ENCODE results near the gene GRIK4. TPM values are rescaled to one million over a fixed set of nuclear protein-coding genes. Genes with fewer than 3 reads are reported as not detected.

GRIK4 gene
- total and polyA plus RNA-seq, 9 of the 15 experiments (the other 6 are each of a cell fraction or from before 2014, with no cell fraction given) = not detected

- Histone ChIP-seq H3K4me1 (replicated peaks in 1 of 2; ENCODE audit: control insufficient read depth in 2 of 2, insufficient read depth in 2 of 2, low read length in 2 of 2) (peaks cover 0 to 5% of the 10 kb centered on the region in 2 experiments; a peak in 2 of 5 replicates), H4K20me1 (replicated peaks; ENCODE audit: control insufficient read depth, insufficient read depth, low read length) (0 out of 2 replicates have a peak, but pooled peaks cover 5% of the 10 kb centered on the region), H3K4me2 (ENCODE audit: insufficient read depth, low read length) (no peak overlapping the region), H3K27ac (ENCODE audit: extremely low read depth, low read depth, low read length) (no peak overlapping the region), H3K4me3 (no peak overlapping the region), H3K27me3 (ENCODE audit: control insufficient read depth in 2 of 2, insufficient read depth in 2 of 2, low read length in 2 of 2) (peaks cover 0 to 37% of the 10 kb centered on the region in 2 experiments; a peak in 2 of 5 replicates), H3K36me3 (ENCODE audit: control insufficient read depth, insufficient read depth, low read length) (no peaks in the 10 kb centered on the region), H2AFZ (ENCODE audit: low read depth, low read length) (no peak overlapping the region), H3K9ac (ENCODE audit: insufficient read depth in 1 of 2, low read depth in 2 of 2, low read length in 2 of 2) (no peak overlapping the region), H3K9me3 (replicated peaks; ENCODE audit: control insufficient read depth, insufficient read depth, low read depth, low read length) (no peaks in the 10 kb centered on the region), H3K79me2 (ENCODE audit: control insufficient read depth, insufficient read depth, low read length) (no peaks in the 10 kb centered on the region), H3K9me1 (ENCODE audit: control insufficient read depth, insufficient read depth, low read length) (no peaks in the 10 kb centered on the region)
- ATAC-seq (no peak), DNase-seq (ENCODE audit: extremely low read depth in 1 of 4, low spot score in 3 of 4) (no peak), FAIRE-seq (no peak)
- no TSS peak for BruUV-seq (replicated peaks)
- in situ Hi-C loops (cut with MboI) = no loop called here
- CTCF ChIA-PET (ENCODE audit: low intra/inter-chr PET ratio) = no interaction called here
- 1% methylated on average over 6 of the region's 6 CpGs for WGBS (ENCODE audit: insufficient coverage, low coverage, missing lambda C conversion rate)
- POLR2A ChIA-PET = no interaction called here
- TF ChIP-seq ZNF699 (CRISPR knock-in tag; IDR thresholded peaks at IDR 0.05; ENCODE audit: insufficient replicate concordance) (no peak), BRF1 (IDR thresholded peaks at IDR 0.05; ENCODE audit: borderline replicate concordance, extremely low read depth, insufficient read length) (no peak), FOXJ2 (tag; IDR thresholded peaks at IDR 0.05) (no peak), TCF7 (IDR thresholded peaks at IDR 0.05; ENCODE audit: borderline replicate concordance) (no peak), TFAP4 (CRISPR knock-in tag; IDR thresholded peaks at IDR 0.05; ENCODE audit: borderline replicate concordance) (no peak), BRF2 (IDR thresholded peaks at IDR 0.05; ENCODE audit: borderline replicate concordance, insufficient read depth, insufficient read length) (no peak)
- intact Hi-C loops (cut with micrococcal nuclease) = no loop called here
Observed at GRCh38 chr11:120657306-120658070, 145.9 kb downstream of the GRIK4 start.

Measured in K562 (cell line).